NCI-H128 (cell line): ENCODE measurements around the gene SLC9A9.

Source experiments
- DNase-seq: peaks from one replicate; lab custom pipeline; 2025; ENCODE audit not compliant: unreplicated experiment; lab: John Stamatoyannopoulos, UW

SLC9A9 gene

DNA sequence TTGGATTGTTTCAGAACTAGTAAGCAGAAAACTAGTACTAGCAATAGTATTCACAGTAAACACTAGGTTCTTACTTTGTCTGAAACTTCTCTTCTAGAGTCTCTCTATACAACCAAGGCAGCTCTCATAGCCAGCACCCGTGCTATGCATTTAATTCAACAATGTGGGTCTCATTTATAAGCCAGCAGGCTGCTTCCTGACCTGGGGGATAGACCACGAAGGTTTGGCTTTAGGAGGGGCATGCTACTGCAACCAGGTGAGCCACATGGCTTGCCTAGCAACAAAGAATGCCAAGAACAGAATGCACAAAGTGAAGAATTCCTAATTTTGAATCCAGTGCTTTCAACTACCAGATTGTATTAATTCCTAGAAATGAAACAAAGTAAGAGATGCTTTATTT, 514.9 kb downstream of the SLC9A9 start:
- DNase-seq, result no peak

DNA sequence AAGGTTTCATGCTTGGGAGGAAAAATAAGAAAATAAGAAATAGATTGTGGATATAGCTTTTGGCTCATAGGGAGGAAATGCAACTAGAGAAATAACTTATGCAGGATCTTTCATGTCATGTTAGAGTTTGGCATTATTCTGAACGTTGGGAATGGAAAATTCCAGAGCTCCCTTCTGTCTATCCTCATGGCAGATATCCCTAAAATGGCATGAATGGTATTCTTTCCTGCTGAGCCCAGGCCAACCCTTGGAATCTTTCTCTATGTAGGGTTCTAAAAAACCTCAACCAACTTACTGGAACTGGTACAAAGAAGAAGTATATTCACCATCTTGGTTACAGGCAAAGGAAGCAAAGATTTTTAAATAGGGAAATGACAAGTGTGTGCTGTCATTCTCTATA, 516.2 kb downstream of the SLC9A9 start:
- DNase-seq, result no peak

DNA sequence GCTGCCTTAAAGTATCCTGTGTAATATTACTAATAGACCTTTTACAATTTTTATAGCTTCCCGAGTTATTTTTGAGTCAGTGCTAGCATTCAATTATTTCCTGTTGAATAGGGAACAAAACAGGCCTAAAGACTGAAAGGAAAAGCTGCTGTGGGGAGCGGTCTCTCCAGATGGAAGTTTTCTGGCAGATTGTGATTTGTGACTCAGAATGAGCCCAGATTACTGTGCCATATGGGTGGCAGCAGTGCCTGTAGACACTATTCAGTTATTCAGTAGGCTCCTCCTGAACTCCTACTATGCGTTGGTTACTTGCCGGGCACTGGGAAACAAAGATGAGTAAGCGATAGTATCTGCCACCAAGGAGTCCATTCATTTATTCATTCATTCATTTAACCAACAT, 516.9 kb downstream of the SLC9A9 start:
- no peak for DNase-seq

DNA sequence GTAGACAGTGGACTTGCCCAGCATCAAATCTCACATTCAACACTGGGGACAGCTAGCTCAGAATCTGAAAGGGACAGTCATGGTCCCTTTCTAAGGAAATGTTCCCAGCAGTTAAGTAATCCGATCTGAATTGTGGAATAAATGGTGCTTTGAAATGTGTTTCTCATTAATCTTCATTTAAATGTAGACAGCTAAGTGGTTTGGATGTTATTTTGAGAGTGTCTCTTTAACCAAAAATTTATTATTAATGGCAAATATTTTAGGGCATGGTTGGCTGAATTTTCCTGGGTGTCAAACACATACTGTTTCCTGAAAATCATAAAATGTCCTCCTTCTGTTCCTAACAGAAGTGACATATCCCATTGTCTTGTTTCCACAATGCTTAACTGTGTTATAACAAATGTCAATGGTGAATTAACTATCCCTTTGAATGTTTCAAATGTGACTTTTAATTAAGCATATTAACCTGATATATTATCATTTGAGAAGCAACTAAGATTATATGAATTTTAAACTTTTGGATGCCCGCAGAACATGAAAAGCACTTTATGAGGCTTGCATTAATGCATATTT, 517.9 kb downstream of the SLC9A9 start:
- DNase-seq, result no peak

DNA sequence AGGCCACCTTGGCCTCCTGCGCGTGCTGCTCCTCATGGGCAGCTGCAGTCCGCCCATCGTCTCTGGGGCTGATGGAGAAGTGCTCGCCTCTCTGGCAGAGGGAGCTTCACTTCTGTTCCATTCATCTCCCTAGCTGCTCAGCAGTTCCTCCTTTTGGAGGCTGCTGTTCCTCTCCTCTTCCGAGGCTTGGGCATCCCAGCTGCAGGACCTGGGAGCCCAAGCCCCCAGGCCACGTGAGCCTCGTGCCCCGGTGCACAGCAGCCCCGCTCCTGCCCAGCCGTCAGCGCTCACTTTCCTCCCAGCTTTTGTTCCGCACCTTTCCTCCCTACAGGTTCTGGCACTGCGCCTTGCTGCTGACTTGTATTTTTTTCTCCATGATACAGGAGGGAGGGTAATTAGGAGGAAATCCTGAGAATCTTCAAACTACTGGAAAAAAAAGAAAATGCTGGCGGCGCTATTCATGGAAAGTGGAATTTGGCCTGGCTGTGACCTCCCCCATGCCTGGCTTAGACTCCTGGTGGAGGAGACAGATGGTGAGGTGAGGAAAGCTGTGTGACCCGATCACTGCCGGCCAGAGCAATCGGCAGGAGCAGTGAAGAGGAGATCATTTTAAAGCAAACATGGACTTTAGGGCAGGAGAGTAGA, 518.6 kb downstream of the SLC9A9 start:
- DNase-seq, result no peak

DNA sequence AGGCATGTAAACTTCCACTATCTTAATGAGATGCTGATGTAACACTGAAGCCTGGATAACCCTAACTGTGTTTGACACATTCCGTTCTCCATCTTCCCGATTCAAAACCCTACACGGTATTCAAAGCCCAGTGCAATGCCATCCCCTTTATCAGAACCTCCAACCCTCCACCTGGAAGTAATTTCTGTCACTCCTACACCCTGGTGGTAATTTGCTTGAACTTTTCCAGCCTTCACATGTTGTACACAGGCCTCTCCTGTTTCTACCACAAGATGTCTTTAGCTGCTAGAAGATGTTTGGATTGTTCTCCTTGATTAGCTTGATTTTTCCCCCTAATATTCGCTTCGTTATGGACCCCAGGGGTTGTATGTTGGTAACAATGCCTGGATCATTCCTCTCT, 519.8 kb downstream of the SLC9A9 start:
- DNase-seq, result no peak

DNA sequence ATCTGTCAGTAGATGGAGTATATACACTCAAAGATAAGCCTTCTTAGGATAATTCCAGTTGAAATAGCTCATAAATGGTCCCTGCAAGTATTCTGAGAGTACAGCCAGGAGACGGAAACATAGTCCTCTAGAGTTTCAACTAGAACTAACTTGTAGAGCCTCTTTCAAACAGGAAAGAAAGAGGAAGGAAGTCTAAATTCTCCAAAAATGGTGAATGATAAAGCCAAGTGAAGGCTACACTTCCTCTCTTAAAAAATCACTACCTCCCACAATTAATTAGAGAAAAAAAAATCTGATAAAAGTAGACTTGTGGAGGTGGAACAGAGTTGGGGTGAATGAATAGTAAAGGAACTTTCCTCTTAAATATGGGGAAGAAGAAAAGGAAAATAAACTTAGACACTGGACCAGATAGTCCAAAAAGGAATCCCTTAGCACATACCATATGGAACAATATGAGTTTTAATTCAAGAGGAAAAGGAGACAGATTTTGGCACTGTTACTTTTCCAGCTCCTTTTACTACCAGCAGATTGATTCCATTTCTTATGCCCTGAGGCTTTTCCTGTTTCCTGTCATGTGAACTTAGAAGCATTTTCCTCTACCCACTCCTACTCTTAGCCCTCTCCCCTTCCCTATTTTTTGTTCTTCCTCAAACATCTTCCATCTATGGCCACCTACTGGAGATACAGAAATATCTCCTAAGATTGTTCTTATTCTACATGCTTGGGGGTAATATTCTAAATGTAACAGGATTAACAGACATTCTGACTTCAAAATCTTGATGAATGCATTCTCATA, 521.1 kb downstream of the SLC9A9 start:
- DNase-seq, result no peak

DNA sequence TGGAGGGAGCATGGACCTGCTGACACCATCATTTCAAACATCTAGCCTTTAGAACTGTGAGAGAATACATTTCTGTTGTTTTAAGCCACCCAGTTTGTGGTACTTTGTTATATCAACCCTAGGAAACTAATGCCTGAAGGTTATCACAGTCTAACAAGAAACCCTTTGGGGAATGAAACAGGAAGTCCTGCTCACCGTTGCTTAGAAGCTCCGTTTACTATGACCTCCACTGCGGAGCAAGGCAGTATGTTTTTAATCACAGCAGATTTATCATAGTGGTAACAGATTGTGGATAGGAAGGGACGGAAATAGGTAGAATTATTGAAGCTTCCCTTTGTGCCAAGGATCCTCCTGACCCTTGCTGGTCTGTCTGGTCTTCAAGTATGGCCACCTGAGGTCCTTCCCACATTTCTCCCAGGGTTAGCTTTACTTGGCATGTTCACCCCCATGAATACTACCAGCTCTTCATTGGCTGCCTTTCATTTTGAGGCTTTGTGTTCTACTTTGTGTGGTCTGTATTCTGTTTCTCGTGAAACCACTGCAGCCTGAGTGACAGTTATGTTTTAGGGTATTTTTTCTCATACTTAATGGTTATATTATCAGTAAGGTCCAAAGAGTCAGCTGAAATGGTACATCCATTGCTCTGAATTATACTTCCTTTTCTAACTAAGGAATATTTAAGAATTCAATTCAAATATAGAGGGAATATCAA, 527.1 kb downstream of the SLC9A9 start:
- DNase-seq, result no peak

DNA sequence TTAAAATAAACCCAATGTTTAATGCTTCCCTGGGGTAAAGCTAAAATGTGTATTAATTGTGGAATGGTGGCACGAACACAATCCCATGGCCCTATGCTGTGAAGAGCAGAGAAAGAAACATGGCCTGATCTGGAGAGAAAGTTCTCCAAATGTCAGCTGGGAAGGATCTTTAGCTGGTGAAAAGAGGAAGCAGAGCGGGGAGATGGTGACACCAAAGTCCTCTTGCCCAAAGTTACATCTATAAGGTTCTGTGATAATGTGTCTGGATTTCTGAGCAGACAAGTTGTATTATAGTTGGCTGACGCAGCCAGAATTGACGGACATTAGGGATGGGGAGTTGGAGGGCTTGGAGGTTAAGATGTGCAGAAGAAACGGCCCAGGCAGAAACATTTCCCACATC, 532.5 kb downstream of the SLC9A9 start:
- DNase-seq, result no peak

DNA sequence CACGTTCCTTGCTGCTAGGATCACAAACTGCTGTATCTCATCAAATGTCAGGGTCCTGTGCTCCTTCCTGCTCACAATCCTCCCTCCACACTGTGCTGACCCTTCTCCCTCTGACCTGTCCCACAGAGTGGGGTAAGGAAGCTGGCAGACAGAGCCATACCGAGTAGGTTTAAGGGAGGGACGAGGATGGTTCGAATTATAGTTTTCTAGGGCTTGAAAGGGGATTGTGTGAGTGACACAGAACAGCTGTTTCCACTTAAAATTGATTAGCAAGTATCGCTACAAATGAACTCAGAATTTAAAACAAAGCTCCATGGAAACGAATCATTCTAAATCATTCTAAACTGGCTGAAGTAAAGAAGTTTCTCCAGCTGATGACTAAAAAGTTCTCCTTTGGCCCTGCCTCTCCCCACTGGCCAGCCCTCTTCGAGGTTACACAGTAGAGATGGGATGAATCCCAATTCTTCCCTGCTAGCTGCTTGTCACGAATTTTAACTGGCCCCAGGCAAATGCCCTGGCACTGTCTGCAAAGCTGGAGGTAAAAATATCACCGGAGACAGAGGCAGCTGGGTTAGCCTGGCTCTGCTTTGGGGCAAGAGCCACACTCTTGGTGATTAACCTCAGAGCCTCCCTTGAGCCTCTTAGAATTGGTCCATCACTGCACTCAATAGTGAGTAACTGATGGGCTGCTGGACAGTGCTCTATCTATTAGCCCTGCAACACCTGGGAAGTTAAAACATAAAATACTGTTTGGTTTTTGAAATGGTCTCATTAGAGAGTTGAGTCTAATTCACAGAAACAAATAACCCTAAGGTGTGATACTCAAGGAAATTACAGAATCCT, 533.8 kb downstream of the SLC9A9 start:
- DNase-seq, result no peak

DNA sequence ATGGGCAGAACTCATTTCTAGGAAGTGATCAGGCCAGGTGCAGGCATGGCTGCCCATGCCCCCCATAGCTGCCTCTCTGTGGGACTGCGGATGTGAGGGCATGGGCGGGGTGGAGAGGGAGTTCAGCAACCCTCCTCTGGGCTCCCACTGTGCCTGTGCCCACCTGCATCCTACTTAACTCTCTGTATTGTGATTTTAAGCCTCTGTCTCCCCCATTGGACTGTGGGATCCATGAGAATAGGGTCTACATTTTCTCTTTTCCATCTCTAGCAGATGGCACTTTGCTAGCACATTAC, 534.4 kb downstream of the SLC9A9 start:
- no peak for DNase-seq

DNA sequence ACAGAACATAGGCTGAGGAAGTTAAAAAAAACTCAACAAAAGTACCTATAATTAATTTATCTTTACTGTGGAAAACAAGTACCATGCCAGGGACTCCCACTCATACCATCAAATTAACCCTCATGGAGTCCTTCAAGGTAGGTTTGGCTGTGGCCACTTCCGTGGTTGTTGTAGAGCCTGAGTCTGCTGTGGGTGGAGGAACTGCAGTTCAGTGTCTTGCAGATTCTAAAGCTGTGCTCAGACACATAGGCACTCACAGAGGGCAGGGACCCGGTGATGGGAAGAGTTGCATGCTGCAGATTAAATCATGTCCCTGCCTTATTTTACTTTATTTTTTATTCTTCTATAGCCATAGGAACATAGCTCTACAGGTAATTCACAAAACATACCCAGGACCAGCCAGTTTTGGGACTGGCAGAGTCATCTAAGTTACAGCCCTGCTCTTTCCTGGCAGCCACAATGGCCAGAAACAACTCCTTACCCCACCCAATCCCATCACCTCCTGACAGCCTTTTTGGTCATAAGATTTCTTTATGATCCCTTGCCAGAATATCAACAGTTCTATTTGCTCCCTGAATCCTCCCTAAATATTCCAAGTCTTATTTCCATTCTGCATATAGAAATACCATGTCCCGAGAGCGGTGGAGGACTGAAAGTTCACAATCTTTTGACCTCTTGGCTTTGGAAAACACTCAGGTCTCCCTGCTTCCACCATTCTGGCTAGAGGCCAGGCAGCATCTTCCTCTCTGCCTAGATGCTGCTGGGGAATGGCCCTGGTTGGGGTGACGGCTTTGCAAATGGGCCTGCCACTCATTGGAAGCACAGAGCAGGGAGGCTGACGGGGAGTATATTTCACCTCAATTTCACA, 535.0 kb downstream of the SLC9A9 start:
- DNase-seq, result no peak

DNA sequence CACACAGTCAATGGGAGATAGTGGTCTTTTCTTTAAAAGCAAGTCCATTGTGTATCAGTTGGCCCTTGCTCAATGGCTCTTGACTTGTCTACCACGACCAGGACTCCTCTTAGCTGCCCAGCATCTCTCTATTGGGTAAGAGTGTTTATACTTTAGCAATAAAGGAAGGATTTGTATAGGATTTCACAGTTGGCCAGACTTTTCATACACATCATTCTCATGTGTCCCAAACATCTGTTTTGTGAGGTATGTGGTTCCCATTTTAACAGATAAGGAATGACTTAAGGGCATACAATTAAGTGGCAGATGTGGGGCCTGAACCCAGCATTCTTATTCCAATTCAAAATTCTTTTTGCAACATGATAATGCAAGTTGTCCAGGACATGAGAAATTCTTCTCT, 537.2 kb downstream of the SLC9A9 start:
- DNase-seq, result no peak

DNA sequence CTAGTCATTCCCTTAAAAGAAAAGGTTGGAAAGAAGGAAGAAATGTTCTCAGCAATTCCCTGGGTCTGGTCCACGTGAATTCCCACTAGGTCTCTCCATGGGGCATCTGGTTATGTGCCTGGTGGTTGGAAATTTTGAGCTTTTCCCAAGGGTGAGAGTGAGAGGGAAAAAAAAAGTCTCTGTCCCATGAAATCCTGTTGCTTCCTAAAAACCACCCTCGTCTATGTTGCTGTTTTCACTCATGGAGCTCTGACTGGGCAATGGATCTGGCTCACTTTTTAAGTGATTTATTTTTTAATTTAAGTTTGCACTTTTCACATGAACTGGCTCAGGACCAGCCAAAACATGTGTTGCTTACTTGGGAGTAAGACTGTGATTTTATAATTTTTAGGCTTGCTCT, 538.6 kb downstream of the SLC9A9 start:
- DNase-seq, result no peak

DNA sequence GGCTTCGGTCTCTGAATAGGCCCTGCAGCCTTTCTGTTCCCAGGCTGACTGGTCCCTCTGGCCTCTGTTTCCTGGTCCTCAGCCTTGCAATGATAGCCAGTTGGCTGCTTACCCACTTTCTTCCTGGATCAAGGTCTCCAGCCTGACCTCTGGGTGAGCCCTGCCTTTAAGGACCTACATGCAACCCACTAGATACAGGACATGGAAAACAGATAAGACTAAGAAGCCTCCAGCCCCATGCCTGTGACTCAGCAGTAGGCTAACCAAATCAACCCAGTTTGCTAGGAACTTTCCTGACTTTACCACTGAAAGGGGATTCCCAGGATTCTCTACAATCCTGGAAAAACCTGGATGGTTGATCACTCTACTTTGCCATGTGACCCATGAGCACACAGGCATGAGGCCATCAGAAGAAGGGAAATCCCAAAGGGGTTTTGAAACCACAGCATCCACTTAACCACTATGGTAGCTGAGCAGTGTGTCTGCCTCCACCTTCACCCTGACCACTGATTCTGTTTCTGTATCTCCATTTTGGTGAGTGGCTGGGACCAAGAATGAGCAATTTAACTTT, 540.6 kb downstream of the SLC9A9 start:
- no peak for DNase-seq

DNA sequence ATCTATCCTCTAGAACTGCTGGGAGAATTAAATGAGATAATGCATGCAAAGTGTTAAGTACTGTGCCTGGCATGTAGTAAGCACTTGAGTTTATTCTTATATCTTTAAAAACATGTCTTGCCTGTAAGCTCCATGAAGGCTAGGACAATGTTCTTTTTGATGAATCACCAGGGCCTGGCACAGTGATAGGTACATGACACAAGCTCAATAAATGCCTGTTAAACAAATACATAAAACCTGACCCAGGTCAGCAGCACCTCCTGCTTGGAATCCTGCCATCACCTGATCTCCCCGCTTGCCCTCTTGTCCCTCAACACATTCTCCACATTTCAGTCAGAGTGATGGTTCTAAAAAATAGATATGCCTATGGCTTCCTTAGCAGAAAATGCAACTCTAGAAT, 541.9 kb downstream of the SLC9A9 start:
- no peak for DNase-seq

DNA sequence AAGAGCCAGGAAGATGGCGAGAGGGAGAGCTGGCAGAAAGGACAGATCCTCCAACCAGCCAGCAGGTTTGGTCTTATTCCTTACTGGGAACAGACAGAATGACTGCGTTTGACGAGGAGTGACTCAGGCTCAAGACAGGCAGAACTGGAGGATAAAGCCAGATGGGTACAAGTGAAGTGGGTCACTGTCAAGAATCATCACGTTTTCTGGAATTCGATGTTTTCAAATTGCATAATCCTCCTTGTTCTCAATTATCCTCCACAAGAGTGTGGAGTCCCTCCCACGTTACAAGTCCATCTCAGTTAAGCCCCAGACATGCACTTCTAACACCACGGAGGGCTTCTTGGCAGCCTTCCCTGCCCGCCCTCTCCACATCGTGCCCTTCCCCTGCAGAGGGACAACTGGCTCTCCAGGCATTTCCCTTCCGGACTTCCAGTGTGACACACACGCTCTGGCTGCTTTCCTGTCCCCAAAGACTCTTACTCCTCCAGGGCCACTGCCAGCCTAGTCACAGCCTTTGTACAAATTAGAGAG, 545.6 kb downstream of the SLC9A9 start:
- DNase-seq, result no peak

DNA sequence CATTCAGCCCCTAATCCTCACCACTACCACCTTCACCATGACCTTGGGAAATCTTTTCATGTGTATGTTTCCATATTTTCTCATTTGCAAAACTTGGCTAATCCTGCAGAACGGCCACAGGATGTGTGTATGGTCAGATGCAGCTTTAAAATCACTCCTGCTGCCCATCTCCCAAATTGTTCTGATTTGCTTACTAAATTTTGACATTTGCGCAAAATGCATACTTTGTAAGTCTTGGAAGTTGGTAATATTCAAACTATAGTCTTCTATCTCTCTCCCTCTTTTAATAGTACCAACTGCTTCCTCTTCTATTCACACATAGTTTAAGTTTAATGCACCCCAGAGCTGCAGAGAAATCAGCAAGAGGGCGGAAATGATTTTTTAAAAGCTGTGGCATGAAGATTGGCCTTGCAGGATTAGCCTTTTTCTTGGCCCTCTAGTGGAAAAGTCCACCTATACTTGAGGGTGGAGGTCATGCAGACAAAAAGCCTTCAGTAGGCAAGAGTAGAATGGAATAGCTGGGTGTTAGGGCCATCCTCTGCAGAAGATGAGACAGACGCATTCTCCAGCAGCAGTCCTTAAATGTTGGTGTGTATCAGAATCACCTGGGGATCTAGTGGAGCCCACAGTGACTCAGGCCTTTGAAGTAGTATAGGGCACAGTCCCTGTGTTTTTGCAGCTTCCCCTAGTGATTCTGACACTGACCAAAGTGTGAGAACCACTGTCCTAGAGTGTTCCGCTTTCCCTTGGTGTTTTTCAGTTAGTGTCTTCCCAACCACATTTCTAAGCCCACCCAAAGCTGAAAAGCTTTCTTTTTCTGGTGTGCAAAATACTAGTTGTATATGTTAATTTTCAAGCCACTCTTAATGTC, 547.0 kb downstream of the SLC9A9 start:
- no peak for DNase-seq
